SK-N-SH (cell line): Measurements from ENCODE around the gene ATP11A.

Experiments
- CTCF ChIP-seq: fragments of 200-600 bp; sonication (generic); IDR thresholded peaks from 2 replicates; pipeline ENCODE4 v1.6.1; 2017; ENCODE audit warnings: antibody characterized with exemption, mild to moderate bottlenecking, moderate library complexity
- MXI1 ChIP-seq: IDR thresholded peaks from 2 replicates; pipeline ENCODE4 v1.6.1; 2012; ENCODE audit warnings: mild to moderate bottlenecking, low read depth, low read length, improper control_type of control experiment
- NRF1 ChIP-seq: IDR thresholded peaks from 2 replicates; pipeline ENCODE4 v1.6.1; 2012; ENCODE audit warnings: low read depth, mild to moderate bottlenecking, low read length
- POLR2AphosphoS5 ChIP-seq: IDR thresholded peaks from 2 replicates; pipeline ENCODE4 v1.6.1; 2012; ENCODE audit warnings: low read depth, low read length
- RFX5 ChIP-seq: IDR thresholded peaks from 2 replicates; pipeline ENCODE4 v1.6.1; 2012; ENCODE audit warnings: mild to moderate bottlenecking, improper control_type of control experiment, low read length
- RXRA ChIP-seq: IDR thresholded peaks from 2 replicates; pipeline ENCODE4 v1.4.0; 2012; ENCODE audit warnings: low read depth, mild to moderate bottlenecking, borderline replicate concordance
- SIN3A ChIP-seq: IDR thresholded peaks from 2 replicates; pipeline ENCODE4 v1.6.1; 2012; ENCODE audit warnings: low read depth, mild to moderate bottlenecking, low read length, moderate library complexity, borderline replicate concordance
- TAF1 ChIP-seq: IDR thresholded peaks from 2 replicates; pipeline ENCODE4 v1.6.1; 2012; ENCODE audit warnings: low read depth, mild to moderate bottlenecking, low read length, moderate library complexity, borderline replicate concordance
- YY1 ChIP-seq: IDR thresholded peaks from 2 replicates; pipeline ENCODE4 v1.4.0; 2012; ENCODE audit warnings: low read depth, mild to moderate bottlenecking

- TF ChIP-seq RFX5 (no peak), NRF1 (no peak), CTCF (peak; percentile 83), TAF1 (no peak), RXRA (no peak), MXI1 (no peak), SIN3A (no peak), POLR2AphosphoS5 (no peak), YY1 (no peak)
Observed at GRCh38 chr13:112873851-112874750, 184.3 kb downstream of the ATP11A start.
